WTC11 (cell line): ENCODE results near the gene PLCB3. TPM values are rescaled to one million over a fixed set of nuclear protein-coding genes. Genes with fewer than 3 reads are reported as not detected.

Experiments used
- FOXK1 ChIP-seq: sonication (generic); formaldehyde crosslinking; IDR thresholded peaks from 2 replicates; pipeline ENCODE4 v1.8.0; 2022; ENCODE audit warnings: mild to moderate bottlenecking, moderate library complexity, missing genetic modification reagents
- FOXP1 ChIP-seq: sonication (generic); formaldehyde crosslinking; IDR thresholded peaks from 2 replicates; pipeline ENCODE4 v1.8.0; 2022; ENCODE audit warnings: missing genetic modification reagents, mild to moderate bottlenecking, moderate library complexity, borderline replicate concordance
- GRHL2 ChIP-seq: fragments of 250-450 bp; sonication (Bioruptor Pico); IDR thresholded peaks from 2 replicates; pipeline ENCODE4 v1.8.0; 2022; ENCODE audit warnings: mild to moderate bottlenecking, moderate library complexity; ENCODE audit not compliant: insufficient replicate concordance, severe bottlenecking
- GTF2I ChIP-seq: fragments of 250-450 bp; sonication (Bioruptor Pico); conservative IDR thresholded peaks from 2 replicates; pipeline ENCODE4 v1.4.0; 2021; ENCODE audit warnings: mild to moderate bottlenecking
- HMGA2 ChIP-seq: fragments of 250-450 bp; sonication (Bioruptor Pico); IDR thresholded peaks from 2 replicates; pipeline ENCODE4 v1.4.0; 2021; ENCODE audit warnings: mild to moderate bottlenecking, moderate library complexity
- NFE2L1 ChIP-seq: sonication (generic); formaldehyde crosslinking; IDR thresholded peaks from 2 replicates; pipeline ENCODE4 v1.8.1; 2023; ENCODE audit warnings: missing genetic modification reagents
- NR2C2 ChIP-seq: sonication (generic); formaldehyde crosslinking; IDR thresholded peaks from 2 replicates; pipeline ENCODE4 v1.8.0; 2022; ENCODE audit warnings: mild to moderate bottlenecking, missing genetic modification reagents
- NR3C1 ChIP-seq: sonication (generic); formaldehyde crosslinking; conservative IDR thresholded peaks from 2 replicates; pipeline ENCODE4 v1.8.1; 2023; ENCODE audit warnings: low read depth, mild to moderate bottlenecking, missing genetic modification reagents
- RELA ChIP-seq: sonication (generic); formaldehyde crosslinking; IDR thresholded peaks from 2 replicates; pipeline ENCODE4 v1.8.1; 2022; ENCODE audit warnings: missing genetic modification reagents, mild to moderate bottlenecking, borderline replicate concordance
- SOX15 ChIP-seq: fragments of 250-450 bp; sonication (Bioruptor Pico); IDR thresholded peaks from 2 replicates; pipeline ENCODE4 v1.9.0; 2021; ENCODE audit warnings: mild to moderate bottlenecking
- TCF7 ChIP-seq: sonication (generic); formaldehyde crosslinking; IDR thresholded peaks from 2 replicates; pipeline ENCODE4 v1.8.0; 2022; ENCODE audit warnings: mild to moderate bottlenecking, low read depth, missing genetic modification reagents, moderate library complexity
- ZNF317 ChIP-seq: sonication (generic); formaldehyde crosslinking; IDR thresholded peaks from 2 replicates; pipeline ENCODE4 v1.8.1; 2023; ENCODE audit warnings: low read depth, mild to moderate bottlenecking, moderate library complexity, missing genetic modification reagents, borderline replicate concordance
- ZNF416 ChIP-seq: fragments of 250-450 bp; sonication (Bioruptor Pico); IDR thresholded peaks from 2 replicates; pipeline ENCODE4 v1.9.0; 2021; ENCODE audit warnings: mild to moderate bottlenecking, inconsistent platforms
- ZNF423 ChIP-seq: fragments of 250-450 bp; sonication (Bioruptor Pico); IDR thresholded peaks from 2 replicates; pipeline ENCODE4 v2.1.2; 2022; ENCODE audit warnings: mild to moderate bottlenecking, moderate library complexity
- total RNA-seq: library from RNA; stranded (reverse); gene quantifications from 3 replicates; pipeline ENCODE4 v1.2.3, GENCODE V29; 2021
- TF ChIP-seq, protein P1 (sequence below): sonication (generic); formaldehyde crosslinking; IDR thresholded peaks from 2 replicates; pipeline ENCODE4 v1.8.0; 2022; ENCODE audit warnings: mild to moderate bottlenecking, missing genetic modification reagents
- TF ChIP-seq, protein P2 (sequence below): sonication (generic); formaldehyde crosslinking; IDR thresholded peaks from 2 replicates; pipeline ENCODE4 v1.8.0; 2022; ENCODE audit warnings: mild to moderate bottlenecking, missing genetic modification reagents
- TF ChIP-seq, protein P3 (sequence below): fragments of 200-600 bp; IDR thresholded peaks from 2 replicates; pipeline ENCODE4 v1.8.0; 2022; ENCODE audit warnings: antibody characterized with exemption
- TF ChIP-seq, protein P4 (sequence below): sonication (generic); formaldehyde crosslinking; IDR thresholded peaks from 2 replicates; pipeline ENCODE4 v1.8.0; 2023; ENCODE audit warnings: missing genetic modification reagents, mild to moderate bottlenecking, borderline replicate concordance
- TF ChIP-seq, protein P5 (sequence below): sonication (generic); formaldehyde crosslinking; IDR thresholded peaks from 2 replicates; pipeline ENCODE4 v1.8.0; 2023; ENCODE audit warnings: missing genetic modification reagents
- TF ChIP-seq, protein P6 (sequence below): sonication (generic); formaldehyde crosslinking; IDR thresholded peaks from 2 replicates; pipeline ENCODE4 v1.8.1; 2023; ENCODE audit warnings: mild to moderate bottlenecking, missing genetic modification reagents, borderline replicate concordance
- TF ChIP-seq, protein P7 (sequence below): sonication (generic); formaldehyde crosslinking; IDR thresholded peaks from 2 replicates; pipeline ENCODE4 v1.8.1; 2023; ENCODE audit warnings: mild to moderate bottlenecking, missing genetic modification reagents, moderate library complexity
- TF ChIP-seq, protein P8 (sequence below): sonication (generic); formaldehyde crosslinking; IDR thresholded peaks from 2 replicates; pipeline ENCODE4 v1.8.0; 2022; ENCODE audit warnings: mild to moderate bottlenecking, missing genetic modification reagents
- TF ChIP-seq, protein P9 (sequence below): sonication (generic); formaldehyde crosslinking; IDR thresholded peaks from 2 replicates; pipeline ENCODE4 v1.8.1; 2023; ENCODE audit warnings: mild to moderate bottlenecking, missing genetic modification reagents, moderate library complexity

PLCB3 gene
- total RNA-seq, 1 experiment from 2014 or later = 97.4 TPM

DNA sequence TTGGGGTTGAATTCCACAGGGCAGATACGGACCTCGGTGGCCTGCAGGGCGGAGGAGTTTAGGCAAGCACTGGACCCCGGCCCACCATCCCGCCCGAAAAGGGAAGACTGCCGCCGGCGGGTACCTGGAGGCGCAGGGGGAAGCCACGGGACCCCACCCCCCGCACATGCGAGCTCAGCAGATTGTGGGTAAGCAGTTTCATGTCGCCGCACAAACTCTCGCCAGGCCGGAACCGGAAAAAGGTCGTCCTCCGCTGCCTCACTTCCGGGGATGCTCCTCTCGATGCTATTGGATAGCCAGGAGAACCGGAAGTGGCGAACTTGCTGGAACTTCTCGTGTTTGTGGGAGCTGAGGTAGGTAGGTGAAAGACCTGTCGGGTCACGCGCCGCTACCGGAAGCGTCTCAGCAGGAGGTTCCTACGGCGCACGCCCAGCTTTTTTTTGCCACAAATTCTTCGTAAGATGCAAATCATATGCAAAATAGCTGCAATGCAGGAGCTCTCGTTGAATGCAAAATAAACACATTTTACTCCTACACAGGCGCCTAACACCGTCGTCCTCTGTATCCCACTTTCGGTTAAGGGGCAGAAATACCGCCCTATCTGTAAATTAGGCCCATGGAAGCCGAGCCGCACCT is 66.1 kb downstream of the PLCB3 start, which contains the start of gene TRMT112 (continued):
- TF ChIP-seq, protein P1, sequence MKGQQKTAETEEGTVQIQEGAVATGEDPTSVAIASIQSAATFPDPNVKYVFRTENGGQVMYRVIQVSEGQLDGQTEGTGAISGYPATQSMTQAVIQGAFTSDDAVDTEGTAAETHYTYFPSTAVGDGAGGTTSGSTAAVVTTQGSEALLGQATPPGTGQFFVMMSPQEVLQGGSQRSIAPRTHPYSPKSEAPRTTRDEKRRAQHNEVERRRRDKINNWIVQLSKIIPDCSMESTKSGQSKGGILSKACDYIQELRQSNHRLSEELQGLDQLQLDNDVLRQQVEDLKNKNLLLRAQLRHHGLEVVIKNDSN (CRISPR knock-in tag) = peak; percentile 88
- no peak for TF ChIP-seq SOX15
- no peak for TF ChIP-seq TCF7 (CRISPR knock-in tag)
- TF ChIP-seq GRHL2 (CRISPR knock-in tag) = no peak
- TF ChIP-seq, protein P2, sequence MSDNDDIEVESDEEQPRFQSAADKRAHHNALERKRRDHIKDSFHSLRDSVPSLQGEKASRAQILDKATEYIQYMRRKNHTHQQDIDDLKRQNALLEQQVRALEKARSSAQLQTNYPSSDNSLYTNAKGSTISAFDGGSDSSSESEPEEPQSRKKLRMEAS (CRISPR knock-in tag) = peak; percentile 85
- TF ChIP-seq ZNF423 (CRISPR knock-in tag) = no peak
- TF ChIP-seq RELA = no peak
- TF ChIP-seq, protein P3, sequence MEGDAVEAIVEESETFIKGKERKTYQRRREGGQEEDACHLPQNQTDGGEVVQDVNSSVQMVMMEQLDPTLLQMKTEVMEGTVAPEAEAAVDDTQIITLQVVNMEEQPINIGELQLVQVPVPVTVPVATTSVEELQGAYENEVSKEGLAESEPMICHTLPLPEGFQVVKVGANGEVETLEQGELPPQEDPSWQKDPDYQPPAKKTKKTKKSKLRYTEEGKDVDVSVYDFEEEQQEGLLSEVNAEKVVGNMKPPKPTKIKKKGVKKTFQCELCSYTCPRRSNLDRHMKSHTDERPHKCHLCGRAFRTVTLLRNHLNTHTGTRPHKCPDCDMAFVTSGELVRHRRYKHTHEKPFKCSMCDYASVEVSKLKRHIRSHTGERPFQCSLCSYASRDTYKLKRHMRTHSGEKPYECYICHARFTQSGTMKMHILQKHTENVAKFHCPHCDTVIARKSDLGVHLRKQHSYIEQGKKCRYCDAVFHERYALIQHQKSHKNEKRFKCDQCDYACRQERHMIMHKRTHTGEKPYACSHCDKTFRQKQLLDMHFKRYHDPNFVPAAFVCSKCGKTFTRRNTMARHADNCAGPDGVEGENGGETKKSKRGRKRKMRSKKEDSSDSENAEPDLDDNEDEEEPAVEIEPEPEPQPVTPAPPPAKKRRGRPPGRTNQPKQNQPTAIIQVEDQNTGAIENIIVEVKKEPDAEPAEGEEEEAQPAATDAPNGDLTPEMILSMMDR = no peak
- no peak for TF ChIP-seq GTF2I (CRISPR knock-in tag)
- TF ChIP-seq, protein P4, sequence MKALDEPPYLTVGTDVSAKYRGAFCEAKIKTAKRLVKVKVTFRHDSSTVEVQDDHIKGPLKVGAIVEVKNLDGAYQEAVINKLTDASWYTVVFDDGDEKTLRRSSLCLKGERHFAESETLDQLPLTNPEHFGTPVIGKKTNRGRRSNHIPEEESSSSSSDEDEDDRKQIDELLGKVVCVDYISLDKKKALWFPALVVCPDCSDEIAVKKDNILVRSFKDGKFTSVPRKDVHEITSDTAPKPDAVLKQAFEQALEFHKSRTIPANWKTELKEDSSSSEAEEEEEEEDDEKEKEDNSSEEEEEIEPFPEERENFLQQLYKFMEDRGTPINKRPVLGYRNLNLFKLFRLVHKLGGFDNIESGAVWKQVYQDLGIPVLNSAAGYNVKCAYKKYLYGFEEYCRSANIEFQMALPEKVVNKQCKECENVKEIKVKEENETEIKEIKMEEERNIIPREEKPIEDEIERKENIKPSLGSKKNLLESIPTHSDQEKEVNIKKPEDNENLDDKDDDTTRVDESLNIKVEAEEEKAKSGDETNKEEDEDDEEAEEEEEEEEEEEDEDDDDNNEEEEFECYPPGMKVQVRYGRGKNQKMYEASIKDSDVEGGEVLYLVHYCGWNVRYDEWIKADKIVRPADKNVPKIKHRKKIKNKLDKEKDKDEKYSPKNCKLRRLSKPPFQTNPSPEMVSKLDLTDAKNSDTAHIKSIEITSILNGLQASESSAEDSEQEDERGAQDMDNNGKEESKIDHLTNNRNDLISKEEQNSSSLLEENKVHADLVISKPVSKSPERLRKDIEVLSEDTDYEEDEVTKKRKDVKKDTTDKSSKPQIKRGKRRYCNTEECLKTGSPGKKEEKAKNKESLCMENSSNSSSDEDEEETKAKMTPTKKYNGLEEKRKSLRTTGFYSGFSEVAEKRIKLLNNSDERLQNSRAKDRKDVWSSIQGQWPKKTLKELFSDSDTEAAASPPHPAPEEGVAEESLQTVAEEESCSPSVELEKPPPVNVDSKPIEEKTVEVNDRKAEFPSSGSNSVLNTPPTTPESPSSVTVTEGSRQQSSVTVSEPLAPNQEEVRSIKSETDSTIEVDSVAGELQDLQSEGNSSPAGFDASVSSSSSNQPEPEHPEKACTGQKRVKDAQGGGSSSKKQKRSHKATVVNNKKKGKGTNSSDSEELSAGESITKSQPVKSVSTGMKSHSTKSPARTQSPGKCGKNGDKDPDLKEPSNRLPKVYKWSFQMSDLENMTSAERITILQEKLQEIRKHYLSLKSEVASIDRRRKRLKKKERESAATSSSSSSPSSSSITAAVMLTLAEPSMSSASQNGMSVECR (CRISPR knock-in tag) = peak; percentile 24; the same call in 1 of the 2 replicates
- no peak for TF ChIP-seq NR2C2 (CRISPR knock-in tag)
- TF ChIP-seq HMGA2 (CRISPR knock-in tag) = no peak
- TF ChIP-seq NR3C1 = no peak
- TF ChIP-seq, protein P5, sequence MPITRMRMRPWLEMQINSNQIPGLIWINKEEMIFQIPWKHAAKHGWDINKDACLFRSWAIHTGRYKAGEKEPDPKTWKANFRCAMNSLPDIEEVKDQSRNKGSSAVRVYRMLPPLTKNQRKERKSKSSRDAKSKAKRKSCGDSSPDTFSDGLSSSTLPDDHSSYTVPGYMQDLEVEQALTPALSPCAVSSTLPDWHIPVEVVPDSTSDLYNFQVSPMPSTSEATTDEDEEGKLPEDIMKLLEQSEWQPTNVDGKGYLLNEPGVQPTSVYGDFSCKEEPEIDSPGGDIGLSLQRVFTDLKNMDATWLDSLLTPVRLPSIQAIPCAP (CRISPR knock-in tag) = peak; percentile 73; the same call in 1 of the 2 replicates
- TF ChIP-seq, protein P6, sequence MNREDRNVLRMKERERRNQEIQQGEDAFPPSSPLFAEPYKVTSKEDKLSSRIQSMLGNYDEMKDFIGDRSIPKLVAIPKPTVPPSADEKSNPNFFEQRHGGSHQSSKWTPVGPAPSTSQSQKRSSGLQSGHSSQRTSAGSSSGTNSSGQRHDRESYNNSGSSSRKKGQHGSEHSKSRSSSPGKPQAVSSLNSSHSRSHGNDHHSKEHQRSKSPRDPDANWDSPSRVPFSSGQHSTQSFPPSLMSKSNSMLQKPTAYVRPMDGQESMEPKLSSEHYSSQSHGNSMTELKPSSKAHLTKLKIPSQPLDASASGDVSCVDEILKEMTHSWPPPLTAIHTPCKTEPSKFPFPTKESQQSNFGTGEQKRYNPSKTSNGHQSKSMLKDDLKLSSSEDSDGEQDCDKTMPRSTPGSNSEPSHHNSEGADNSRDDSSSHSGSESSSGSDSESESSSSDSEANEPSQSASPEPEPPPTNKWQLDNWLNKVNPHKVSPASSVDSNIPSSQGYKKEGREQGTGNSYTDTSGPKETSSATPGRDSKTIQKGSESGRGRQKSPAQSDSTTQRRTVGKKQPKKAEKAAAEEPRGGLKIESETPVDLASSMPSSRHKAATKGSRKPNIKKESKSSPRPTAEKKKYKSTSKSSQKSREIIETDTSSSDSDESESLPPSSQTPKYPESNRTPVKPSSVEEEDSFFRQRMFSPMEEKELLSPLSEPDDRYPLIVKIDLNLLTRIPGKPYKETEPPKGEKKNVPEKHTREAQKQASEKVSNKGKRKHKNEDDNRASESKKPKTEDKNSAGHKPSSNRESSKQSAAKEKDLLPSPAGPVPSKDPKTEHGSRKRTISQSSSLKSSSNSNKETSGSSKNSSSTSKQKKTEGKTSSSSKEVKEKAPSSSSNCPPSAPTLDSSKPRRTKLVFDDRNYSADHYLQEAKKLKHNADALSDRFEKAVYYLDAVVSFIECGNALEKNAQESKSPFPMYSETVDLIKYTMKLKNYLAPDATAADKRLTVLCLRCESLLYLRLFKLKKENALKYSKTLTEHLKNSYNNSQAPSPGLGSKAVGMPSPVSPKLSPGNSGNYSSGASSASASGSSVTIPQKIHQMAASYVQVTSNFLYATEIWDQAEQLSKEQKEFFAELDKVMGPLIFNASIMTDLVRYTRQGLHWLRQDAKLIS (CRISPR knock-in tag) = no peak
- no peak for TF ChIP-seq NFE2L1 (CRISPR knock-in tag)
- TF ChIP-seq ZNF416 (CRISPR knock-in tag) = no peak
- TF ChIP-seq, protein P7, sequence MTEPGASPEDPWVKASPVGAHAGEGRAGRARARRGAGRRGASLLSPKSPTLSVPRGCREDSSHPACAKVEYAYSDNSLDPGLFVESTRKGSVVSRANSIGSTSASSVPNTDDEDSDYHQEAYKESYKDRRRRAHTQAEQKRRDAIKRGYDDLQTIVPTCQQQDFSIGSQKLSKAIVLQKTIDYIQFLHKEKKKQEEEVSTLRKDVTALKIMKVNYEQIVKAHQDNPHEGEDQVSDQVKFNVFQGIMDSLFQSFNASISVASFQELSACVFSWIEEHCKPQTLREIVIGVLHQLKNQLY (CRISPR knock-in tag) = no peak
- no peak for TF ChIP-seq ZNF317 (CRISPR knock-in tag)
- TF ChIP-seq FOXP1 = peak; percentile 12; the same call in 1 of the 2 replicates
- TF ChIP-seq, protein P8, sequence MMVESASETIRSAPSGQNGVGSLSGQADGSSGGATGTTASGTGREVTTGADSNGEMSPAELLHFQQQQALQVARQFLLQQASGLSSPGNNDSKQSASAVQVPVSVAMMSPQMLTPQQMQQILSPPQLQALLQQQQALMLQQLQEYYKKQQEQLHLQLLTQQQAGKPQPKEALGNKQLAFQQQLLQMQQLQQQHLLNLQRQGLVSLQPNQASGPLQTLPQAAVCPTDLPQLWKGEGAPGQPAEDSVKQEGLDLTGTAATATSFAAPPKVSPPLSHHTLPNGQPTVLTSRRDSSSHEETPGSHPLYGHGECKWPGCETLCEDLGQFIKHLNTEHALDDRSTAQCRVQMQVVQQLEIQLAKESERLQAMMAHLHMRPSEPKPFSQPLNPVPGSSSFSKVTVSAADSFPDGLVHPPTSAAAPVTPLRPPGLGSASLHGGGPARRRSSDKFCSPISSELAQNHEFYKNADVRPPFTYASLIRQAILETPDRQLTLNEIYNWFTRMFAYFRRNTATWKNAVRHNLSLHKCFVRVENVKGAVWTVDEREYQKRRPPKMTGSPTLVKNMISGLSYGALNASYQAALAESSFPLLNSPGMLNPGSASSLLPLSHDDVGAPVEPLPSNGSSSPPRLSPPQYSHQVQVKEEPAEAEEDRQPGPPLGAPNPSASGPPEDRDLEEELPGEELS (CRISPR knock-in tag) = no peak
- TF ChIP-seq FOXK1 (CRISPR knock-in tag) = peak; percentile 59; the same call in 1 of the 2 replicates
- TF ChIP-seq, protein P9, sequence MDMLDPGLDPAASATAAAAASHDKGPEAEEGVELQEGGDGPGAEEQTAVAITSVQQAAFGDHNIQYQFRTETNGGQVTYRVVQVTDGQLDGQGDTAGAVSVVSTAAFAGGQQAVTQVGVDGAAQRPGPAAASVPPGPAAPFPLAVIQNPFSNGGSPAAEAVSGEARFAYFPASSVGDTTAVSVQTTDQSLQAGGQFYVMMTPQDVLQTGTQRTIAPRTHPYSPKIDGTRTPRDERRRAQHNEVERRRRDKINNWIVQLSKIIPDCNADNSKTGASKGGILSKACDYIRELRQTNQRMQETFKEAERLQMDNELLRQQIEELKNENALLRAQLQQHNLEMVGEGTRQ = peak; percentile 84
